Upper lobe of right lung (tissue), 1 donor: ENCODE measurements around the gene SYT1. TPM values are rescaled to one million over a fixed set of nuclear protein-coding genes. Genes with fewer than 3 reads are reported as not detected.

ENCODE experiments used
- ATAC-seq: fragments of 200-7000 bp; cut with Tn5 transposase; one replicate; pipeline ENCODE4 v1.9.1; 2020; ENCODE audit warnings: mild to moderate bottlenecking, moderate library complexity
- DNase-seq: peaks from one replicate; pipeline ENCODE4 v3.0.0-alpha.2; 2020
- H3K27ac ChIP-seq: fragments of 200-600 bp; one replicate; pipeline ENCODE4 v1.8.0; 2022
- H3K27me3 ChIP-seq: fragments of 200-600 bp; one replicate; pipeline ENCODE4 v1.8.0; 2022; ENCODE audit warnings: mild to moderate bottlenecking
- H3K36me3 ChIP-seq: fragments of 200-600 bp; one replicate; pipeline ENCODE4 v1.8.0; 2022
- H3K4me1 ChIP-seq: fragments of 200-600 bp; one replicate; pipeline ENCODE4 v1.8.0; 2022
- H3K4me3 ChIP-seq: fragments of 200-600 bp; one replicate; pipeline ENCODE4 v1.8.0; 2022; ENCODE audit warnings: mild to moderate bottlenecking
- H3K9me3 ChIP-seq: fragments of 200-600 bp; one replicate; pipeline ENCODE4 v1.8.0; 2022
- CTCF ChIP-seq: fragments of 200-600 bp; IDR thresholded peaks from one replicate; pipeline ENCODE4 v1.8.0; 2022; ENCODE audit warnings: antibody characterized with exemption
- intact Hi-C: fragments of 100-400 bp; cut with DNase I; formaldehyde crosslinking; loops from one replicate; pipeline ENCODE4 v1.11.0; 2022
- total RNA-seq: library from RNA; stranded (reverse); fragmentation: NEBNext Ultra II Directional; extraction: Animal tissue kit (Norgen Biotek cat#: 25700); gene quantifications from one replicate; pipeline ENCODE4 v1.2.1, GENCODE V29; 2021
- donor health status: DM: no; HTN: yes; CAD: no; lungs with severe emphysema.

The SYT1 gene
- total RNA-seq, 1 donor from 2014 or later, result 0.58 TPM

GRCh38 chr12:79260923-79261322 lies 396.3 kb downstream of the SYT1 start:
- no peaks in the 10 kb centered on the region for H3K4me1 ChIP-seq
- H3K36me3 ChIP-seq, result no peaks in the 10 kb centered on the region
- ATAC-seq, result no peak
- H3K27ac ChIP-seq, result no peak overlapping the region
- H3K27me3 ChIP-seq, result no peaks in the 10 kb centered on the region
- no peak for TF ChIP-seq CTCF
- no peak overlapping the region for H3K4me3 ChIP-seq
- intact Hi-C loops, result no loop called here
- no peak for DNase-seq
- H3K9me3 ChIP-seq, result no peaks in the 10 kb centered on the region

- Histone ChIP-seq H3K27me3 (no peaks in the 10 kb centered on the region), H3K4me3 (no peak overlapping the region), H3K4me1 (no peaks in the 10 kb centered on the region), H3K27ac (no peak overlapping the region), H3K36me3 (no peaks in the 10 kb centered on the region), H3K9me3 (no peaks in the 10 kb centered on the region)
- intact Hi-C loops, result no loop called here
- DNase-seq (no peak), ATAC-seq (no peak)
- TF ChIP-seq CTCF, result no peak
Measured at GRCh38 chr12:79262938-79263337, 398.4 kb downstream of the SYT1 start.

DNA sequence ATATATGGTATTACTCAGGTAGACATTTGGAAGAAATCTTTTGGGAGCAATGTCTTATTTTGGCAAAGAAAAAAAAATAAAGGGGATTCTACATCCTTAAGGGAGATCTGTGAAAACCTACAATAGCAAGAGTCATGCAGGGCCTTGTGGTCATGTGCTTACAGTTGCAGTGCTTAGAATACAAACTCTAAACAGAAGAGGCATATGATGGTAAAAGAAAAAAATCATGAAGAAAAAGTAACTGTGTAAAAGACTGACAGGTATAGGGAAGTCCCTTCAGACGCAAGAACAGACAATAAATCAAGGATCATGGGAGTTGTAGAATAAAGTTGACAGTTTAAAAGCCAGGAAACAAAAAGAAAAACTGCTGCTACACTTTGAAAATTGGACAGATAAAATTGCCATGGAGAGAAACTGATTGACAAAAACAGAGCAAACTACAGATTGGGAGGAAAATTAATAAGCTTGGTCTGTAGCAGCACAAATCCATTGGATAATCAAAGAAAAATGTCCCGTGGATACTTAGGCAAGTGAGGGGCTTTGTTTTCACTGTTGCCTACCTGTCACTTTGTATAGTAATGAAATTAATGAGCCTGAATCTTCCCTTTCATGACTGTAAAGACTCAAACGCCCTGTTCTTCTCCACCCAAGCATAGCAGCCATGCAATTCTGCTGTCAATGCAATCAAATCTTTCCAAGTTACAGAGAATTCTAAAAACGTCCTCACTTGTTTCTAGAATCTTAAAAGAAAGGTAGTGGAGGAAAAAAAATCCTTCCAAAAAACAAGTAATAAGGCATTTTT lies 402.0 kb downstream of the SYT1 start:
- Histone ChIP-seq H3K36me3 (no peaks in the 10 kb centered on the region), H3K4me3 (no peak overlapping the region), H3K27ac (no peak overlapping the region), H3K4me1 (no peaks in the 10 kb centered on the region), H3K9me3 (no peaks in the 10 kb centered on the region), H3K27me3 (no peaks in the 10 kb centered on the region)
- DNase-seq, result no peak
- intact Hi-C loops, result no loop called here
- TF ChIP-seq CTCF, result no peak
- no peak for ATAC-seq

- no peak overlapping the region for H3K4me3 ChIP-seq
- DNase-seq, result no peak
- no peaks in the 10 kb centered on the region for H3K4me1 ChIP-seq
- no peak overlapping the region for H3K27ac ChIP-seq
- intact Hi-C loops, result no loop called here
- TF ChIP-seq CTCF, result no peak
- no peaks in the 10 kb centered on the region for H3K36me3 ChIP-seq
- ATAC-seq, result no peak
- no peaks in the 10 kb centered on the region for H3K9me3 ChIP-seq
- H3K27me3 ChIP-seq, result no peaks in the 10 kb centered on the region
Measured at GRCh38 chr12:79267580-79267979, 403.0 kb downstream of the SYT1 start.

GRCh38 chr12:79274501-79275064 lies 410.0 kb downstream of the SYT1 start:
- no peak for ATAC-seq
- Histone ChIP-seq H3K27ac (no peak overlapping the region), H3K27me3 (no peaks in the 10 kb centered on the region), H3K36me3 (no peaks in the 10 kb centered on the region), H3K9me3 (no peaks in the 10 kb centered on the region), H3K4me1 (no peaks in the 10 kb centered on the region), H3K4me3 (no peak overlapping the region)
- no peak for DNase-seq
- intact Hi-C loops, result no loop called here
- no peak for TF ChIP-seq CTCF
